Measurements from ENCODE around the gene LZTR1. TPM values are rescaled to one million over a fixed set of nuclear protein-coding genes. Genes with fewer than 3 reads are reported as not detected.

The LZTR1 gene
- total and polyA plus RNA-seq, 3 experiments from 2014 or later: 17.1 to 78.7 (median 75.0) TPM

Other genes with a start within 250 kb of the LZTR1 start
- gene SERPIND1, start 208.2 kb upstream of the LZTR1 start, total RNA-seq: not detected
- gene SERPIND1, start 208.2 kb upstream of the LZTR1 start, polyA plus RNA-seq: 0.32 TPM
- gene PI4KA, start 123.5 kb upstream of the LZTR1 start, total RNA-seq: 10 to 100 TPM; 64.9 to 65.5 TPM
- 65.8 TPM for gene PI4KA, start 123.5 kb upstream of the LZTR1 start, polyA plus RNA-seq
- 10 to 100 TPM; 21.9 to 23.3 TPM for gene SNAP29, start 123.3 kb upstream of the LZTR1 start, total RNA-seq
- 26.0 TPM for gene SNAP29, start 123.3 kb upstream of the LZTR1 start, polyA plus RNA-seq
- gene CRKL, start 64.9 kb upstream of the LZTR1 start, total RNA-seq: 10 to 100 TPM; 94.0 to 98.1 TPM
- 54.5 TPM for gene CRKL, start 64.9 kb upstream of the LZTR1 start, polyA plus RNA-seq
- gene AIFM3, start 15.0 kb upstream of the LZTR1 start, total RNA-seq: under 1 TPM; 0.16 to 0.33 TPM
- gene AIFM3, start 15.0 kb upstream of the LZTR1 start, polyA plus RNA-seq: not detected
- gene THAP7, start 19.8 kb downstream of the LZTR1 start, total RNA-seq: 10 to 100 TPM; 43.9 TPM
- gene THAP7, start 19.8 kb downstream of the LZTR1 start, polyA plus RNA-seq: 42.8 TPM
- under 1 TPM; 0.24 to 0.35 TPM for gene P2RX6, start 32.9 kb downstream of the LZTR1 start, total RNA-seq
- gene P2RX6, start 32.9 kb downstream of the LZTR1 start, polyA plus RNA-seq: 0.33 TPM
- under 1 TPM; 0.13 to 0.37 TPM for gene SLC7A4, start 50.3 kb downstream of the LZTR1 start, total RNA-seq
- 0.82 TPM for gene SLC7A4, start 50.3 kb downstream of the LZTR1 start, polyA plus RNA-seq
- gene LRRC74B, start 63.6 kb downstream of the LZTR1 start, total RNA-seq: not detected
- gene LRRC74B, start 63.6 kb downstream of the LZTR1 start, polyA plus RNA-seq: not detected